ENCODE measurements around the gene AMER3. TPM values are rescaled to one million over a fixed set of nuclear protein-coding genes. Genes with fewer than 3 reads are reported as not detected.

Gene AMER3
- total and polyA plus RNA-seq, 2 experiments from 2014 or later: 0.05 to 0.49 TPM

DNA sequence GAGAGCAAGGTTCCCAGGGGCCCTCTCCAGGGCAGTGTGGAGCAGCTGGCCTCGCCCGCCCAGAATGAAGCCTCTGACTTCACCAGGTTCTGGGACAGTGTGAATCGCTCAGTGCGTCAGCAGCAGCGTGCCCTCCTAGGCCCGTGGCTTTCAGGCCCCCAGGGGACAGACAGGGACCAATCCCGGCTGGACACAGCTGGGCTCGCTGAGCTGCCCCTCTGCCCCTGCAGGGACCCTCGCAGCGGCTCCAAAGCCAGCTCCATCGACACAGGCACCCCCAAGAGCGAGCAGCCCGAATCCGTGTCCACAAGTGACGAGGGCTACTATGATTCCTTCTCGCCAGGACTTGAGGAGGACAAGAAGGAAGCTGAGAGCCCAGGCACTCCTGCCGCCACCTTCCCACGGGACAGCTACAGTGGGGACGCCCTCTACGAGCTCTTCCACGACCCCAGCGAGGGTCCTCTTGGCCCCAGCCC is 7.6 kb downstream of the AMER3 start (continued):
- TF ChIP-seq, protein P1, sequence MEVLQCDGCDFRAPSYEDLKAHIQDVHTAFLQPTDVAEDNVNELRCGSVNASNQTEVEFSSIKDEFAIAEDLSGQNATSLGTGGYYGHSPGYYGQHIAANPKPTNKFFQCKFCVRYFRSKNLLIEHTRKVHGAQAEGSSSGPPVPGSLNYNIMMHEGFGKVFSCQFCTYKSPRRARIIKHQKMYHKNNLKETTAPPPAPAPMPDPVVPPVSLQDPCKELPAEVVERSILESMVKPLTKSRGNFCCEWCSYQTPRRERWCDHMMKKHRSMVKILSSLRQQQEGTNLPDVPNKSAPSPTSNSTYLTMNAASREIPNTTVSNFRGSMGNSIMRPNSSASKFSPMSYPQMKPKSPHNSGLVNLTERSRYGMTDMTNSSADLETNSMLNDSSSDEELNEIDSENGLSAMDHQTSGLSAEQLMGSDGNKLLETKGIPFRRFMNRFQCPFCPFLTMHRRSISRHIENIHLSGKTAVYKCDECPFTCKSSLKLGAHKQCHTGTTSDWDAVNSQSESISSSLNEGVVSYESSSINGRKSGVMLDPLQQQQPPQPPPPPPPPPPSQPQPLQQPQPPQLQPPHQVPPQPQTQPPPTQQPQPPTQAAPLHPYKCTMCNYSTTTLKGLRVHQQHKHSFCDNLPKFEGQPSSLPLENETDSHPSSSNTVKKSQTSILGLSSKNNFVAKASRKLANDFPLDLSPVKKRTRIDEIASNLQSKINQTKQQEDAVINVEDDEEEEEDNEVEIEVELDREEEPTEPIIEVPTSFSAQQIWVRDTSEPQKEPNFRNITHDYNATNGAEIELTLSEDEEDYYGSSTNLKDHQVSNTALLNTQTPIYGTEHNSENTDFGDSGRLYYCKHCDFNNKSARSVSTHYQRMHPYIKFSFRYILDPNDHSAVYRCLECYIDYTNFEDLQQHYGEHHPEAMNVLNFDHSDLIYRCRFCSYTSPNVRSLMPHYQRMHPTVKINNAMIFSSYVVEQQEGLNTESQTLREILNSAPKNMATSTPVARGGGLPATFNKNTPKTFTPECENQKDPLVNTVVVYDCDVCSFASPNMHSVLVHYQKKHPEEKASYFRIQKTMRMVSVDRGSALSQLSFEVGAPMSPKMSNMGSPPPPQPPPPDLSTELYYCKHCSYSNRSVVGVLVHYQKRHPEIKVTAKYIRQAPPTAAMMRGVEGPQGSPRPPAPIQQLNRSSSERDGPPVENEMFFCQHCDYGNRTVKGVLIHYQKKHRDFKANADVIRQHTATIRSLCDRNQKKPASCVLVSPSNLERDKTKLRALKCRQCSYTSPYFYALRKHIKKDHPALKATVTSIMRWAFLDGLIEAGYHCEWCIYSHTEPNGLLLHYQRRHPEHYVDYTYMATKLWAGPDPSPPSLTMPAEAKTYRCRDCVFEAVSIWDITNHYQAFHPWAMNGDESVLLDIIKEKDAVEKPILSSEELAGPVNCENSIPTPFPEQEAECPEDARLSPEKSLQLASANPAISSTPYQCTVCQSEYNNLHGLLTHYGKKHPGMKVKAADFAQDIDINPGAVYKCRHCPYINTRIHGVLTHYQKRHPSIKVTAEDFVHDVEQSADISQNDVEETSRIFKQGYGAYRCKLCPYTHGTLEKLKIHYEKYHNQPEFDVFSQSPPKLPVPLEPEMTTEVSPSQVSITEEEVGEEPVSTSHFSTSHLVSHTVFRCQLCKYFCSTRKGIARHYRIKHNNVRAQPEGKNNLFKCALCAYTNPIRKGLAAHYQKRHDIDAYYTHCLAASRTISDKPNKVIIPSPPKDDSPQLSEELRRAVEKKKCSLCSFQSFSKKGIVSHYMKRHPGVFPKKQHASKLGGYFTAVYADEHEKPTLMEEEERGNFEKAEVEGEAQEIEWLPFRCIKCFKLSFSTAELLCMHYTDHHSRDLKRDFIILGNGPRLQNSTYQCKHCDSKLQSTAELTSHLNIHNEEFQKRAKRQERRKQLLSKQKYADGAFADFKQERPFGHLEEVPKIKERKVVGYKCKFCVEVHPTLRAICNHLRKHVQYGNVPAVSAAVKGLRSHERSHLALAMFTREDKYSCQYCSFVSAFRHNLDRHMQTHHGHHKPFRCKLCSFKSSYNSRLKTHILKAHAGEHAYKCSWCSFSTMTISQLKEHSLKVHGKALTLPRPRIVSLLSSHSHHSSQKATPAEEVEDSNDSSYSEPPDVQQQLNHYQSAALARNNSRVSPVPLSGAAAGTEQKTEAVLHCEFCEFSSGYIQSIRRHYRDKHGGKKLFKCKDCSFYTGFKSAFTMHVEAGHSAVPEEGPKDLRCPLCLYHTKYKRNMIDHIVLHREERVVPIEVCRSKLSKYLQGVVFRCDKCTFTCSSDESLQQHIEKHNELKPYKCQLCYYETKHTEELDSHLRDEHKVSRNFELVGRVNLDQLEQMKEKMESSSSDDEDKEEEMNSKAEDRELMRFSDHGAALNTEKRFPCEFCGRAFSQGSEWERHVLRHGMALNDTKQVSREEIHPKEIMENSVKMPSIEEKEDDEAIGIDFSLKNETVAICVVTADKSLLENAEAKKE (CRISPR knock-in tag; IDR thresholded peaks at IDR 0.05): no peak

DNA sequence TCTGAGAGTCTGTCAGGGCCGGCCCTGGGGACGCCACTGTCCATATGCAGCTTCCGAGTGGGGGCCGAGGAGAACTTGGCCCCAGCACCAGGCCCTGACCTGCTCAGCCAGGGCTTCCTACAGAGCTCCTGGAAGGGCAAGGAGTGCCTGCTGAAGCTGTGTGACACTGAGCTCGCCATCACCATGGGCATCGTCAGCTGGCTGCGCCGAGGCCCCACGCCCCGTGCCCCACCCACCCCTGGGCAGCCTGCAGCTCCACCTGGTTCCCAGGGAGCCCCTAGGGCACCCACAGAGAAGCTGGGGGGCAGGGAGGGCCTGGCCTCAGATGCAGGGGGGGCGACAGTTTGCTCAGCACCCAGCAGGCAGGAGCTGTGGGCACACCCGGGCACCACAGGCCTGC is 8.1 kb downstream of the AMER3 start:
- no peak for DNase-seq (ENCODE audit: low spot score)
- Histone ChIP-seq H3K4me2 (no peak overlapping the region), H3K4me1 (ENCODE audit: insufficient read depth) (no peaks in the 10 kb centered on the region), H3K27me3 (ENCODE audit: insufficient read depth) (no peaks in the 10 kb centered on the region; the same call in 1 of the 2 replicates), H3K79me2 (replicated peaks; ENCODE audit: insufficient read depth) (no peaks in the 10 kb centered on the region), H3F3A (replicated peaks; ENCODE audit: low read depth) (no peaks in the 10 kb centered on the region), H4K20me1 (replicated peaks; ENCODE audit: insufficient read depth) (no peaks in the 10 kb centered on the region), H3K4me3 (no peak overlapping the region), H3K27ac (ENCODE audit: low read depth) (no peak overlapping the region), H3K9me2 (ENCODE audit: insufficient read depth) (no peaks in the 10 kb centered on the region), H3K36me3 (ENCODE audit: insufficient read depth) (no peaks in the 10 kb centered on the region), H2AFZ (no peak overlapping the region)
- Mint-ChIP-seq H3K27ac (no peak overlapping the region), H3K9me3 (no peaks in the 10 kb centered on the region; the same call in 2 of the 3 replicates), H3K4me1 (no peaks in the 10 kb centered on the region), H3K4me3 (no peak overlapping the region), H3K27me3 (ENCODE audit: insufficient read depth, low read depth, poor library complexity) (peaks cover 8% of the 10 kb centered on the region), H3K36me3 (ENCODE audit: low read depth) (no peaks in the 10 kb centered on the region)
- TF ChIP-seq EZH2phosphoT487 (IDR thresholded peaks at IDR 0.05; ENCODE audit: unreplicated experiment) (no peak), STAT1 (IDR thresholded peaks at IDR 0.05; ENCODE audit: unreplicated experiment) (no peak), JUNB (IDR thresholded peaks at IDR 0.05; ENCODE audit: unreplicated experiment) (no peak), ZNF114 (CRISPR knock-in tag; IDR thresholded peaks at IDR 0.05) (no peak), REST (IDR thresholded peaks at IDR 0.05; ENCODE audit: unreplicated experiment) (no peak), ZNF331 (CRISPR knock-in tag; IDR thresholded peaks at IDR 0.05; ENCODE audit: low read depth) (no peak)
- ATAC-seq: no peak
